K562 (cell line): ENCODE results near the gene DRC1. TPM values are rescaled to one million over a fixed set of nuclear protein-coding genes. Genes with fewer than 3 reads are reported as not detected.

ENCODE experiments used
- ATAC-seq: fragments of 200-7000 bp; cut with Tn5 transposase; 3 replicates; pipeline ENCODE4 v1.9.1; 2020; ENCODE audit warnings: moderate library complexity
- BruUV-seq: library from RNA; stranded (reverse); fragments of 400-500 nt; replicated peaks from 2 replicates; lab custom pipeline; 2021; lab: Mats Ljungman, UMichigan
- CTCF ChIA-PET: fragments of 300-600 bp; formaldehyde crosslinking; extraction: SDS; loops from one replicate; lab custom pipeline; 2021; ENCODE audit warnings: low intra/inter-chr PET ratio; lab: Yijun Ruan, JAX
- POLR2A ChIA-PET: fragments of 300-600, 350-650 bp; sonication (Branson Sonifier 250); formaldehyde crosslinking; extraction: SDS; loops from one replicate; lab custom pipeline; 2021; ENCODE audit warnings: antibody characterized with exemption, inconsistent platforms; lab: Yijun Ruan, JAX
- DNase-seq, 4 experiments: peaks; one replicate each; pipeline versions ENCODE4 v3.0.0 to v3.0.0-alpha.2; 2011 to 2018; ENCODE audit warnings: low spot score in 3 of 4, mixed read lengths in 3 of 4; ENCODE audit errors: extremely low read depth in 1 of 4
- FAIRE-seq: peaks from 2 replicates; lab custom pipeline; 2011; peaks lifted over from hg19 to GRCh38; lab: Jason Lieb, UNC
- H2AFZ ChIP-seq: 2 replicates; pipeline ENCODE4 v1.6.0; 2011; ENCODE audit warnings: low read depth, low read length, control low read depth, inconsistent platforms
- H3K27ac ChIP-seq: fragments of 200-600 bp; 3 replicates; pipeline ENCODE4 v1.8.0; 2011; ENCODE audit warnings: low read depth, mild to moderate bottlenecking, control low read depth, inconsistent platforms, low read length, moderate library complexity, mixed read lengths; ENCODE audit errors: extremely low read depth
- H3K27me3 ChIP-seq, 2 experiments: fragments of 300-600 bp in 1 of 2; 2 replicates in 1 of 2; 3 replicates in 1 of 2; pipeline versions ENCODE4 v1.6.0 to v1.8.0; 2011; ENCODE audit warnings: inconsistent platforms in 2 of 2, low read length in 2 of 2, mild to moderate bottlenecking in 1 of 2, mixed read lengths in 1 of 2, moderate library complexity in 1 of 2; ENCODE audit not compliant: control insufficient read depth in 2 of 2, insufficient read depth in 2 of 2
- H3K36me3 ChIP-seq: fragments of 300-600 bp; 3 replicates; pipeline ENCODE4 v1.8.0; 2011; ENCODE audit warnings: mild to moderate bottlenecking, low read length, inconsistent platforms; ENCODE audit not compliant: control insufficient read depth, insufficient read depth
- H3K4me1 ChIP-seq, 2 experiments: fragments of 200-600 bp in 1 of 2; replicated peaks in 1 of 2; 2 replicates in 1 of 2; 3 replicates in 1 of 2; pipeline versions ENCODE4 v1.5.1 to v1.8.0; 2011; ENCODE audit warnings: inconsistent platforms in 2 of 2, low read length in 2 of 2, mild to moderate bottlenecking in 1 of 2, mixed read lengths in 1 of 2, moderate library complexity in 1 of 2; ENCODE audit not compliant: control insufficient read depth in 2 of 2, insufficient read depth in 2 of 2
- H3K4me2 ChIP-seq: 2 replicates; pipeline ENCODE4 v1.6.1; 2011; ENCODE audit warnings: low read length, control low read depth, inconsistent platforms, mixed read lengths; ENCODE audit not compliant: insufficient read depth
- H3K4me3 ChIP-seq: fragments of 200-600 bp; sonication (generic), shearing (Covaris generic); 2 replicates; pipeline ENCODE4 v1.5.1; 2016; ENCODE audit warnings: control low read depth, inconsistent platforms
- H3K79me2 ChIP-seq: fragments of 200-600 bp; 3 replicates; pipeline ENCODE4 v1.8.0; 2011; ENCODE audit warnings: low read length, inconsistent platforms; ENCODE audit not compliant: control insufficient read depth, insufficient read depth
- H3K9ac ChIP-seq, 2 experiments: 2 replicates each; pipeline versions ENCODE4 v1.6.0 to v1.6.1; 2011; ENCODE audit warnings: low read depth in 2 of 2, low read length in 2 of 2, control low read depth in 1 of 2, inconsistent platforms in 1 of 2, mild to moderate bottlenecking in 1 of 2, mixed read lengths in 1 of 2; ENCODE audit not compliant: insufficient read depth in 1 of 2
- H3K9me1 ChIP-seq: one replicate; pipeline ENCODE4 v1.6.0; 2011; ENCODE audit warnings: inconsistent platforms, mild to moderate bottlenecking, low read length, moderate library complexity; ENCODE audit not compliant: control insufficient read depth, insufficient read depth
- H3K9me3 ChIP-seq: replicated peaks from 2 replicates; pipeline ENCODE4 v1.5.1; 2011; ENCODE audit warnings: low read depth, low read length, inconsistent platforms; ENCODE audit not compliant: control insufficient read depth, insufficient read depth
- H4K20me1 ChIP-seq: replicated peaks from 2 replicates; pipeline ENCODE4 v1.6.1; 2011; ENCODE audit warnings: low read length, inconsistent platforms, mixed read lengths; ENCODE audit not compliant: control insufficient read depth, insufficient read depth
- ESRRA ChIP-seq: fragments of 450-650 bp; IDR thresholded peaks from 2 replicates; pipeline ENCODE4 v1.6.1; 2014; ENCODE audit warnings: low read depth, mild to moderate bottlenecking, moderate library complexity, borderline replicate concordance
- PURB ChIP-seq: sonication (generic); formaldehyde crosslinking; IDR thresholded peaks from 2 replicates; pipeline ENCODE4 v1.9.0; 2021; ENCODE audit warnings: low read depth, mild to moderate bottlenecking, missing genetic modification reagents
- SPI1 ChIP-seq: IDR thresholded peaks from 2 replicates; pipeline ENCODE4 v1.6.1; 2011; ENCODE audit warnings: low read depth, low read length, control low read depth, borderline replicate concordance
- SRSF7 ChIP-seq: fragments of 200-400 bp; formaldehyde crosslinking; optimal IDR thresholded peaks from 2 replicates; pipeline ENCODE3; 2017; ENCODE audit warnings: mild to moderate bottlenecking, low read depth, low read length
- ZKSCAN1 ChIP-seq: fragments of 150-350 bp; IDR thresholded peaks from 2 replicates; pipeline ENCODE4 v1.6.1; 2016; ENCODE audit warnings: low read depth, low read length
- WGBS: fragments of 100-300 bp; shearing (Covaris generic); methylation state at CpG from one replicate; pipeline ENCODE4 v1.1.6; 2016; ENCODE audit warnings: low coverage, mixed read lengths; ENCODE audit not compliant: insufficient coverage; ENCODE audit errors: missing lambda C conversion rate; 5-methylcytosine and 5-hydroxymethylcytosine counted together
- in situ Hi-C: fragments of 300-500 bp; cut with MboI; formaldehyde crosslinking; loops from 4 replicates; pipeline ENCODE4 v1.15.0; 2018; ENCODE audit warnings: inconsistent platforms, mixed read lengths
- intact Hi-C: fragments of 100-400 bp; cut with micrococcal nuclease; formaldehyde crosslinking; loops from 2 replicates; pipeline ENCODE4 v1.14.2; 2022
- polyA plus RNA-seq, 8 experiments: library from polyadenylated mRNA; depleted of rRNA in 4 of 8; stranded (reverse) in 5 of 8; unstranded in 3 of 8; fragments of >200 nt; fragmentation: Nextera tagmentation in 2 of 8; fragmentation: Illumina TruSeq in 1 of 8; extraction: Ambion mirVana in 2 of 8; extraction: Trizol in 1 of 8; gene quantifications; 2 replicates each; pipeline versions ENCODE4 v1.2.1 to v1.2.3, GENCODE V29; 2011 to 2014; ENCODE audit warnings: inconsistent platforms in 1 of 8, missing spikeins in 1 of 8
- total RNA-seq, 7 experiments: library from RNA; depleted of rRNA in 6 of 7; stranded (reverse); fragments of >200 nt in 6 of 7; fragmentation: Illumina TruSeq in 2 of 7; extraction: Trizol in 2 of 7; gene quantifications; 2 replicates each; pipeline versions ENCODE4 v1.2.1 to v1.2.3, GENCODE V29; 2011 to 2021; ENCODE audit warnings: low replicate concordance in 1 of 7

Gene DRC1
- total and polyA plus RNA-seq, 9 of the 15 experiments (the other 6 are each of a cell fraction or from before 2014, with no cell fraction given): 0.07 to 0.10 TPM; not detected in 7

GRCh38 chr2:26464390-26465265, 62.9 kb downstream of the DRC1 start:
- Histone ChIP-seq H3K9me3 (peaks cover 5% of the 10 kb centered on the region; the same call in 1 of the 2 replicates), H3K9me1 (no peaks in the 10 kb centered on the region), H3K9ac (peak overlapping the region in 1 of 2 experiments; percentile 2; a peak in 1 of 4 replicates), H3K27ac (no peak overlapping the region), H4K20me1 (no peaks in the 10 kb centered on the region), H2AFZ (no peak overlapping the region), H3K4me2 (no peak overlapping the region), H3K36me3 (no peaks in the 10 kb centered on the region), H3K4me3 (no peak overlapping the region), H3K79me2 (no peaks in the 10 kb centered on the region), H3K4me1 (peaks cover 13 to 34% of the 10 kb centered on the region in 2 experiments; a peak in 4 of 5 replicates), H3K27me3 (no peaks in the 10 kb centered on the region)
- ChIA-PET POLR2A (no interaction called here), CTCF (interaction anchor here (0.8 kb wide), 1 partner anchor 229 kb away, joined by 3 read pairs; no protein-coding TSS in a partner anchor)
- in situ Hi-C loops: loop anchor here (5.0 to 10.0 kb wide), 2 partner anchors 222 to 520 kb away; partner anchors contain the start of genes HADHA and HADHB
- WGBS: 41% methylated on average over 14 of the region's 14 CpGs
- intact Hi-C loops: loop anchor here (5.0 to 10.0 kb wide), 5 partner anchors 67 to 512 kb away; partner anchors contain the start of gene GAREM2
- ATAC-seq (no peak), FAIRE-seq (no peak), DNase-seq (no peak)
- BruUV-seq: no TSS peak
- no peak for TF ChIP-seq ZKSCAN1
- peak; percentile 38; the same call in 1 of the 2 replicates for TF ChIP-seq SPI1
- peak; percentile 66; the same call in 1 of the 2 replicates for TF ChIP-seq ESRRA
- TF ChIP-seq PURB (CRISPR knock-in tag): no peak
- no peak for TF ChIP-seq SRSF7
